Measurements from ENCODE around the gene ALPK1.

ALPK1 gene

DNA sequence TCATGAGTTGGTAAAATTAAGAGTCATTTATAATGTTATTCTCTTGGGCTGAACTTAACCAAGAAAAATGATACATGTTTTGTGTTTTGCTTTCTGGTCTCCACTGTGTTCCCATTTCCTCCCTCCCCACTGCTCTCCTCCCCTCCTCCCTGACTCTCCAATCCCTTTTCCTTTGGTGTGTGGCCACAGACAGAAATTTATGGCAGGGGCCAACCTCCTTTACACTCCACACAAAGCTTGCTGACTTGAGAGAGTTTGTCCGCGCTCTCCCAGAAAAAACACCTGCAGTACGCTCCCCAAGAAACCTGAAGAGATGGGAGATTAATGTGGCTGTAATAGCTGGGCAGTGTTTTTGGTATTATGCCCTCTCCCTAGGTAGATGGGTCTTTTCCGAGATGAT is 88.9 kb downstream of the ALPK1 start:
- DNase-seq (ENCODE audit: low read depth), result no peak

DNA sequence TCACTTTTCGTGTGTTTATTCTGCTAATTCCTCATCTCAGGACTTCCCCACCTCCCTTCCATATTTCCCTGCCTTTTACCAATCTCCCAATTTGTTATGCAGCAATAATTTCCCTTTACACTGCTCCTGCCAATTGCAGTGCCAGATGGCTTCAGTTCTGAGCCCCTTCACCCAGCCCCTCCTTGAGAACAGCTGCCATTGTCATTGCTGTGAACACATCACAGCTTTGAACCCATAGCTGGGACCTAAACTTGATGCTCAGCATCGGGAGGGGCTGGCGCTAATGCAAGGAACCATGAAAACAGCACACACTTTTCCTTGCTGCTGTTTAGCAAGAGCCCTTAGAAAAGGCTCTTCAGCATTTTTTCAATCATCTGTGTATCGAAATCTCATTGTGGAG is 104.9 kb downstream of the ALPK1 start:
- H3K4me3 ChIP-seq (ENCODE audit: control insufficient read depth, low read depth, low read length), result no peak overlapping the region
- peak; percentile 11 for DNase-seq (ENCODE audit: low read depth)
- TF ChIP-seq CTCF (conservative IDR thresholded peaks at IDR 0.05; ENCODE audit: control insufficient read depth, insufficient read depth, low read depth, low read length), result no peak

More for the DNA sequence above, 88.9 kb downstream of the ALPK1 start:
- no peak overlapping the region for H3K4me3 ChIP-seq (ENCODE audit: control insufficient read depth, low read depth, low read length)
- TF ChIP-seq CTCF (conservative IDR thresholded peaks at IDR 0.05; ENCODE audit: control insufficient read depth, insufficient read depth, low read depth, low read length), result no peak

DNA sequence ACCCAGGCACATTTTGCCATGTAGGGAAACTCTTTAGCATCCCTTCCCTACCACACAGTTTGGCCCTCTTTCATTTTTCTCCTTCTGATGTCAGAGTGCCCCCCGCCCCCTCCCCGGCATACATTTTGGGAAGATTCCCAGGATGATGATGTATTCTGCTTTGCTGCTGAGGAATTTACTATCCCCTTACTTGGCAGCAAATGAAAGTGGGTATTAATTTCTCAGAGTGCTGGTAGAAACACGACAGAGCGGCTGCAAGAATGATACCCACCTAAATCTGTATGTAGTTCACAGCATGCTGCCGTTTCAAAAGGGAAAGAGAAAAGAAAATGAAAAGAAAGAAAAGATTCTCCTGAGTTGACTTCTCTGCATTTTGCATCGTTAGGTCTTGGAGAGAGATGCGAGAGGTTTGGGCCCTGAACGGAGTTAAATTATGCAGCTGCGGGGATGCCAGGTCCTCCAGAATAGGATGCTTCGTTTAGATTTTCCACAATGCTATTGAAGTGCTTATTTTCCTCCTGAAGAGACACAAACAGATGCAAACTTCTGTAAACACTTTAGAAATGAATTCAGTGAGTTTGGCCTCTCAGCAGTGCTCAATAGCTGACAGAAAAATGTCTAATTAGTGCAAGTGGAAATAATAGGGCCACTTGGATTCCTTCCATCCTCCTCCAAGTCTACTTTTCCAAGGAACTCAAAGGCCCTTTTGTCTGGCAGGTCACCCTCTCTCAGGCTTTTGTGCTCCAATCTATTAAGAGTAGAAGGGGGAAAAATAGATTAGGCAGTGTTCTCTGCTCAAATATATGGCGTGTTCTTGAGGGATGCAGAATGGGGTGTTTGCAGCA is 106.2 kb downstream of the ALPK1 start:
- TF ChIP-seq CTCF (conservative IDR thresholded peaks at IDR 0.05; ENCODE audit: control insufficient read depth, insufficient read depth, low read depth, low read length), result no peak
- no peak for DNase-seq (ENCODE audit: low read depth)
- H3K4me3 ChIP-seq (ENCODE audit: control insufficient read depth, low read depth, low read length), result no peak overlapping the region

- no peak overlapping the region for H3K4me3 ChIP-seq (ENCODE audit: control insufficient read depth, low read depth, low read length)
- no peak for DNase-seq (ENCODE audit: low read depth)
- TF ChIP-seq CTCF (conservative IDR thresholded peaks at IDR 0.05; ENCODE audit: control insufficient read depth, insufficient read depth, low read depth, low read length), result no peak
Observed at GRCh38 chr4:112410364-112410763, 113.2 kb downstream of the ALPK1 start.

GRCh38 chr4:112410804-112411203 is 113.6 kb downstream of the ALPK1 start:
- no peak for DNase-seq (ENCODE audit: low read depth)
- H3K4me3 ChIP-seq (ENCODE audit: control insufficient read depth, low read depth, low read length), result no peak overlapping the region
- TF ChIP-seq CTCF (conservative IDR thresholded peaks at IDR 0.05; ENCODE audit: control insufficient read depth, insufficient read depth, low read depth, low read length), result no peak

- no peak for TF ChIP-seq CTCF (conservative IDR thresholded peaks at IDR 0.05; ENCODE audit: control insufficient read depth, insufficient read depth, low read depth, low read length)
- no peak overlapping the region for H3K4me3 ChIP-seq (ENCODE audit: control insufficient read depth, low read depth, low read length)
- DNase-seq (ENCODE audit: low read depth), result no peak
Observed at GRCh38 chr4:112411781-112412550, 114.8 kb downstream of the ALPK1 start.

Data from fibroblast of mammary gland (primary cell).